Mesothelial cell of epicardium (in vitro differentiated cells): Measurements from ENCODE around the gene NEUROD4. TPM values are rescaled to one million over a fixed set of nuclear protein-coding genes. Genes with fewer than 3 reads are reported as not detected.

Experiments used
- DNase-seq, 2 experiments: peaks; one replicate each; pipeline ENCODE4 v3.0.0; 2021; ENCODE audit warnings: low spot score in 2 of 2; ENCODE audit not compliant: unreplicated experiment in 2 of 2
- H3K27ac Mint-ChIP-seq: 2 replicates; pipeline ENCODE4 v1.8.0; 2021; ENCODE audit warnings: mixed read lengths
- H3K27me3 Mint-ChIP-seq: 2 replicates; pipeline ENCODE4 v1.8.0; 2021; ENCODE audit warnings: low read depth, mixed read lengths
- H3K36me3 Mint-ChIP-seq: 2 replicates; pipeline ENCODE4 v1.8.0; 2021; ENCODE audit warnings: mixed read lengths
- H3K4me1 Mint-ChIP-seq: 2 replicates; pipeline ENCODE4 v1.8.0; 2021; ENCODE audit warnings: mixed read lengths
- H3K4me3 Mint-ChIP-seq: 2 replicates; pipeline ENCODE4 v1.8.0; 2021; ENCODE audit warnings: mild to moderate bottlenecking, moderate library complexity, mixed read lengths
- H3K9me3 Mint-ChIP-seq: 2 replicates; pipeline ENCODE4 v1.8.0; 2021; ENCODE audit warnings: mixed read lengths
- CTCF ChIP-seq: fragments of 200-600 bp; sonication (generic); IDR thresholded peaks from one replicate; pipeline ENCODE4 v1.5.0; 2021; ENCODE audit warnings: antibody characterized with exemption; ENCODE audit not compliant: unreplicated experiment
- total RNA-seq: library from RNA; stranded (reverse); gene quantifications from 3 replicates; pipeline ENCODE4 v1.2.1, GENCODE V29; 2021

The NEUROD4 gene
- total RNA-seq, 1 donor from 2014 or later, result not detected

- Mint-ChIP-seq H3K4me3 (no peak overlapping the region), H3K36me3 (no peaks in the 10 kb centered on the region), H3K4me1 (no peaks in the 10 kb centered on the region), H3K27me3 (peaks cover 52% of the 10 kb centered on the region), H3K9me3 (no peaks in the 10 kb centered on the region), H3K27ac (no peak overlapping the region)
- no peak for DNase-seq
- no peak for TF ChIP-seq CTCF
Observed at GRCh38 chr12:54998958-54999510, 20.7 kb upstream of the NEUROD4 start.

- Mint-ChIP-seq H3K27ac (no peak overlapping the region), H3K36me3 (no peaks in the 10 kb centered on the region), H3K9me3 (no peaks in the 10 kb centered on the region), H3K4me1 (no peaks in the 10 kb centered on the region), H3K27me3 (peaks cover 47% of the 10 kb centered on the region), H3K4me3 (no peak overlapping the region)
- DNase-seq, result no peak
- TF ChIP-seq CTCF, result no peak
Observed at GRCh38 chr12:55001198-55001868, 18.4 kb upstream of the NEUROD4 start.

- Mint-ChIP-seq H3K27ac (no peak overlapping the region), H3K27me3 (peaks cover 37% of the 10 kb centered on the region), H3K36me3 (no peaks in the 10 kb centered on the region), H3K4me1 (no peaks in the 10 kb centered on the region), H3K4me3 (no peak overlapping the region), H3K9me3 (no peaks in the 10 kb centered on the region)
- no peak for DNase-seq
- TF ChIP-seq CTCF, result no peak
Observed at GRCh38 chr12:55002355-55002754, 17.4 kb upstream of the NEUROD4 start.

GRCh38 chr12:55008944-55009585 is 10.7 kb upstream of the NEUROD4 start:
- no peaks in the 10 kb centered on the region for H3K36me3 Mint-ChIP-seq
- no peak overlapping the region for H3K27ac Mint-ChIP-seq
- no peak for TF ChIP-seq CTCF
- peaks cover 20% of the 10 kb centered on the region for H3K27me3 Mint-ChIP-seq
- no peak for DNase-seq
- peaks cover 6% of the 10 kb centered on the region for H3K9me3 Mint-ChIP-seq
- no peak overlapping the region for H3K4me3 Mint-ChIP-seq
- peaks cover 4% of the 10 kb centered on the region for H3K4me1 Mint-ChIP-seq

GRCh38 chr12:55017416-55017925 is 2.3 kb upstream of the NEUROD4 start:
- Mint-ChIP-seq H3K4me3 (no peak overlapping the region), H3K36me3 (no peaks in the 10 kb centered on the region), H3K27me3 (peaks cover 32% of the 10 kb centered on the region), H3K9me3 (peaks cover 4% of the 10 kb centered on the region), H3K27ac (no peak overlapping the region), H3K4me1 (no peaks in the 10 kb centered on the region)
- DNase-seq, result no peak
- TF ChIP-seq CTCF, result no peak
